Loucy (cell line): ENCODE measurements around the gene ELN.
A peak's percentile ranks its signal among the peaks of the same experiment; 100 is the strongest.

Source experiments
- H2AFZ ChIP-seq: fragments of 200-600 bp; sonication (generic); 2 replicates; pipeline ENCODE4 v1.6.0; 2016; ENCODE audit warnings: antibody characterized with exemption, mild to moderate bottlenecking, low read length, moderate library complexity
- H3F3A ChIP-seq: fragments of 200-600 bp; 2 replicates; pipeline ENCODE4 v1.6.0; 2016; ENCODE audit warnings: antibody characterized with exemption, low read depth, mild to moderate bottlenecking
- H3K27me3 ChIP-seq: fragments of 200-600 bp; sonication (generic); 2 replicates; pipeline ENCODE4 v1.6.1; 2014; ENCODE audit warnings: low read length, mild to moderate bottlenecking; ENCODE audit not compliant: insufficient read depth, poor library complexity, severe bottlenecking
- H3K36me3 ChIP-seq: fragments of 200-600 bp; sonication (generic); 2 replicates; pipeline ENCODE4 v1.6.1; 2016; ENCODE audit warnings: low read length; ENCODE audit not compliant: insufficient read depth
- H3K4me1 ChIP-seq: fragments of 200-600 bp; sonication (generic); 2 replicates; pipeline ENCODE4 v1.5.1; 2014; ENCODE audit warnings: low read length, mild to moderate bottlenecking; ENCODE audit not compliant: insufficient read depth, poor library complexity, severe bottlenecking
- H3K4me2 ChIP-seq: fragments of 200-600 bp; sonication (generic); 2 replicates; pipeline ENCODE4 v1.6.0; 2014; ENCODE audit warnings: antibody characterized with exemption, low read length, low read depth, mild to moderate bottlenecking; ENCODE audit not compliant: poor library complexity, severe bottlenecking
- H3K4me3 ChIP-seq: fragments of 200-600 bp; sonication (generic); 2 replicates; pipeline ENCODE4 v1.5.1; 2014; ENCODE audit warnings: low read length, mild to moderate bottlenecking, mixed read lengths; ENCODE audit not compliant: poor library complexity, severe bottlenecking
- H3K79me2 ChIP-seq: fragments of 200-600 bp; sonication (generic); 2 replicates; pipeline ENCODE4 v1.6.1; 2014; ENCODE audit warnings: low read length; ENCODE audit not compliant: insufficient read depth
- H3K9ac ChIP-seq: fragments of 200-600 bp; sonication (generic); 2 replicates; pipeline ENCODE4 v1.6.0; 2014; ENCODE audit warnings: mild to moderate bottlenecking, low read depth, low read length, moderate library complexity; ENCODE audit not compliant: poor library complexity, severe bottlenecking
- H3K9me2 ChIP-seq: fragments of 200-600 bp; sonication (generic); replicated peaks from 2 replicates; pipeline ENCODE4 v1.6.1; 2016; ENCODE audit warnings: low read depth, low read length, mixed read lengths
- H3K9me3 ChIP-seq: fragments of 200-600 bp; sonication (generic); 2 replicates; pipeline ENCODE4 v1.6.1; 2014; ENCODE audit warnings: mild to moderate bottlenecking, antibody characterized with exemption, low read length, low read depth; ENCODE audit not compliant: insufficient read depth
- H4K20me1 ChIP-seq: fragments of 200-600 bp; sonication (generic); 2 replicates; pipeline ENCODE4 v1.6.0; 2014; ENCODE audit warnings: antibody characterized with exemption, low read length, mild to moderate bottlenecking; ENCODE audit not compliant: insufficient read depth, poor library complexity, severe bottlenecking
- EZH2phosphoT487 ChIP-seq: fragments of 200-600 bp; IDR thresholded peaks from 2 replicates; pipeline ENCODE4 v1.6.1; 2018; ENCODE audit warnings: antibody characterized with exemption, mild to moderate bottlenecking, moderate library complexity, borderline replicate concordance
- TF ChIP-seq, protein P1 (sequence below): fragments of 200-600 bp; sonication (generic); conservative IDR thresholded peaks from 2 replicates; pipeline ENCODE4 v1.5.1; 2014; ENCODE audit warnings: mild to moderate bottlenecking, antibody characterized with exemption, low read length

ELN gene

DNA sequence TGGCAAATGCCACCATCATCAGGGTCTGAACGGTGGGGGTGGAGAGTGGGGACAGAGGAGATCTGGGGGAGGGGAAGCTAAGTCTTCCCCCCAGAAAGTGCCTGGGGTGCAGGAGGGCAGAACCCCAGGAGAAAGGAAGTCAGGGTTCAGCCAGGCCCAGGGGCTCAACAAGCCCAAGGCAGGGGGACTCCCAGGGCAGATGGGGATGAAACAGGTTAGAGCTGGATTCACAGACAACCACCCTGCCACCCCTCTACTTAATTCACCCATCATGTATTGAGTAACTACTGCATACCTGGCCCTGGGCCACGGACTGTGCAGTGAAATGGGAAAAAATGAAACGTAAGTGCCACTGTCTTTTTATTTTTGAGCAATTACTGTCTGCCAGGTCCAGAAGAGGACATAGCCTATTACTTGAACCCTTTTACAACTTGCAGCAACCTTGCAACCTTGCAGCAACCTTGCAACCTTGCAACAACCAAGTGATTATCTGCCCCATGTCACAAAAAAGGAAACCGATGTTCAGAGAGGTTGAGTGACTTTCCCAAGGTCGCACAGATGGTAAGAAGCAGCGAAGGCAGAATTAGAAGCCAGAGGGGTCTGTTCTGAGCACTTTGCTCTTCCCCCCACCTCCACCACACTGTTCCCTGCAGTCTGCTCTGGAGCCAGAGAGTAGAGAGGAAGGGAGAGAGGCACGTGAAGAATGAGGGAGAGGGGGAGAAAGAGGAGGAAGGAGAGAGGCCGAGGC is 4.8 kb downstream of the ELN start:
- no peaks in the 10 kb centered on the region for H3K79me2 ChIP-seq
- H3K27me3 ChIP-seq: no peaks in the 10 kb centered on the region
- TF ChIP-seq EZH2phosphoT487: no peak
- TF ChIP-seq, protein P1, sequence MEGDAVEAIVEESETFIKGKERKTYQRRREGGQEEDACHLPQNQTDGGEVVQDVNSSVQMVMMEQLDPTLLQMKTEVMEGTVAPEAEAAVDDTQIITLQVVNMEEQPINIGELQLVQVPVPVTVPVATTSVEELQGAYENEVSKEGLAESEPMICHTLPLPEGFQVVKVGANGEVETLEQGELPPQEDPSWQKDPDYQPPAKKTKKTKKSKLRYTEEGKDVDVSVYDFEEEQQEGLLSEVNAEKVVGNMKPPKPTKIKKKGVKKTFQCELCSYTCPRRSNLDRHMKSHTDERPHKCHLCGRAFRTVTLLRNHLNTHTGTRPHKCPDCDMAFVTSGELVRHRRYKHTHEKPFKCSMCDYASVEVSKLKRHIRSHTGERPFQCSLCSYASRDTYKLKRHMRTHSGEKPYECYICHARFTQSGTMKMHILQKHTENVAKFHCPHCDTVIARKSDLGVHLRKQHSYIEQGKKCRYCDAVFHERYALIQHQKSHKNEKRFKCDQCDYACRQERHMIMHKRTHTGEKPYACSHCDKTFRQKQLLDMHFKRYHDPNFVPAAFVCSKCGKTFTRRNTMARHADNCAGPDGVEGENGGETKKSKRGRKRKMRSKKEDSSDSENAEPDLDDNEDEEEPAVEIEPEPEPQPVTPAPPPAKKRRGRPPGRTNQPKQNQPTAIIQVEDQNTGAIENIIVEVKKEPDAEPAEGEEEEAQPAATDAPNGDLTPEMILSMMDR: no peak
- H3K9me3 ChIP-seq: no peaks in the 10 kb centered on the region
- H3K4me3 ChIP-seq: no peak overlapping the region
- H3K36me3 ChIP-seq: no peaks in the 10 kb centered on the region
- H3K9ac ChIP-seq: peak overlapping the region; percentile 29
- peaks cover 39% of the 10 kb centered on the region for H3K4me1 ChIP-seq
- H3K9me2 ChIP-seq: no peaks in the 10 kb centered on the region
- H2AFZ ChIP-seq: no peak overlapping the region
- no peaks in the 10 kb centered on the region for H3F3A ChIP-seq
- peak overlapping the region; percentile 14 for H3K4me2 ChIP-seq
- no peaks in the 10 kb centered on the region for H4K20me1 ChIP-seq

DNA sequence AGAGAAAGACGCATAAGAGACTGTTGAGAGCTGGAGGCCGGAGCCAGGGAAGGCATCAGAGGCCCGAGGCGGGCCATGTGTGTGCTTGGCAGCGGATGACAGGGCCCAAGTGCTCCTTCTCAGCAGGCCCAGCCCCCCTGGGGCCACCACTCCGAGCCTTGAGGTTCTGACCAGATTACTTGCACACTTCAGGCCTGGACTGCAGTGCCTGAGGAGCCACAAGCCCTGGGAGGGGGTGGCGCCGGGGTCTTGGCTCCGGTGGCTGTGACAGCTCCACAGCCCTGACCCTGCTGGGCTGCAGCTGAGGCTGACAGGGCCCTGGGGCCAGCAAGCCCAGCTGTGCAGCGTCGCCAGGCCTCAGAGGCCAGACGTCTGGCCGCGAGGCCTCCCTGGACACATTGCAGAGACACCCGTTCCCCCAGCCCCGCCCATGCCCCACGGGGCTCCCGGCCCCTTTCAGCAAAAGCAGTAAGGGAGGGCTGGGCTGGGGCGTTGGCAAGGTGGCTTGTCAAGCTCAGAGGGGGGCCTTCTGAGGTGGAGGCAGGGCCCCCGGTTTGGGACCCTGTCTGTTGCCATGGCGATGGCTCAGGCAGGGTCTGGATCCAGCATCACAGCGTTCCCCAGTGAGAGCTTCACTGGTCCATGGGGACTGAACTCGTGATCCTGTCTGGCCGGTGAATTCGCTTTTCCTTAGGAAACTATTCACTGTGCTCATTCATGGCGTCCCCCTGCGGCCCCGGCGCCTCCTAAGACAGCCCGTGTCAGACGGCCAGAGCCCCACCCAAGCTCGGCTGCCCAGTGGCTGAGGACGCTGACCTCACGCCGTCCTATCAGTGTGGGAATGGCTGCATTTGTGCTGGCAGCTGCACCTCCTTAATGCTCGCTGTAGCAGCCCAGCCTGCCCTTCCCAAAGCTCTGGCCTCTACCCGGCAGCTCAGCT is 5.7 kb downstream of the ELN start:
- no peak overlapping the region for H3K4me3 ChIP-seq
- no peak for TF ChIP-seq EZH2phosphoT487
- TF ChIP-seq, protein P1: no peak
- H3K9me2 ChIP-seq: no peaks in the 10 kb centered on the region
- no peaks in the 10 kb centered on the region for H3K9me3 ChIP-seq
- H3K4me2 ChIP-seq: no peak overlapping the region
- no peaks in the 10 kb centered on the region for H3K79me2 ChIP-seq
- H3K27me3 ChIP-seq: no peaks in the 10 kb centered on the region
- H2AFZ ChIP-seq: no peak overlapping the region
- no peak overlapping the region for H3K9ac ChIP-seq
- H3K36me3 ChIP-seq: no peaks in the 10 kb centered on the region
- H3F3A ChIP-seq: no peaks in the 10 kb centered on the region
- H3K4me1 ChIP-seq: peaks cover 34% of the 10 kb centered on the region
- no peaks in the 10 kb centered on the region for H4K20me1 ChIP-seq

DNA sequence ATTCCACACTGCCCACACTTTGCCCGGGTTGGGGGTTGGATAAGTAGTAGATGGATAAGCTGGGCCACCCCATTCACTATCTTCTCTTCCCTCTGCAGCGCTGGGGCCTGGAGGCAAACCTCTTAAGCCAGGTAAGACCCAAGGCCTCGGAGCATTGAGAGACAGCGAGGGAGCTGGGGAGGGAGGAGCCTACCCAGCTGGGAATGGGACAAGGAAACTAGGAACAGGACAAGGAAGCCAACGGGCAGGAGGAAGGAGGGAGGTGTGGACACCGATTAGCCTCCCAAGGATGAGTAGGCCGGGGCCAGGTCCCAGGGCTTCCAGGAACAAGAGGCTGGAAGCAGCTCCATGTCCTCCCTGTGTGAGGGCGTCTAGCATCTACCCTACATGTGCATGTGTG is 9.6 kb downstream of the ELN start:
- no peaks in the 10 kb centered on the region for H3F3A ChIP-seq
- H2AFZ ChIP-seq: no peak overlapping the region
- no peaks in the 10 kb centered on the region for H3K36me3 ChIP-seq
- no peaks in the 10 kb centered on the region for H3K9me2 ChIP-seq
- H3K9me3 ChIP-seq: no peaks in the 10 kb centered on the region
- no peaks in the 10 kb centered on the region for H4K20me1 ChIP-seq
- no peak overlapping the region for H3K4me2 ChIP-seq
- H3K9ac ChIP-seq: no peak overlapping the region
- no peaks in the 10 kb centered on the region for H3K27me3 ChIP-seq
- no peak overlapping the region for H3K4me3 ChIP-seq
- peaks cover 10% of the 10 kb centered on the region for H3K4me1 ChIP-seq
- TF ChIP-seq EZH2phosphoT487: no peak
- TF ChIP-seq, protein P1: no peak
- H3K79me2 ChIP-seq: no peaks in the 10 kb centered on the region
